Measurements from ENCODE around the gene ESYT1. TPM values are rescaled to one million over a fixed set of nuclear protein-coding genes. Genes with fewer than 3 reads are reported as not detected.

Gene ESYT1
- total and polyA plus RNA-seq, 2 donors (not counting 3 experiments of a cell fraction or from before 2014, with no cell fraction given): 161 to 234 TPM

GRCh38 chr12:56189918-56190694, 62.0 kb downstream of the ESYT1 start:
- H2AFZ ChIP-seq (ENCODE audit: low read depth, low read length): peak overlapping the region; percentile 88
- no peaks in the 10 kb centered on the region for H3K9me1 ChIP-seq (replicated peaks; ENCODE audit: control insufficient read depth, extremely low read depth, insufficient read depth, low read length)
- H3K27ac ChIP-seq (ENCODE audit: insufficient read depth, low read depth, low read length): peak overlapping the region; percentile 24
- FAIRE-seq: peak; percentile 37
- H3K4me3 ChIP-seq (replicated peaks in 1 of 3; ENCODE audit: insufficient read depth in 1 of 3, low read depth in 1 of 3, low read length in 3 of 3): peak overlapping the region; percentile 53 to 95 (median 65)
- H3K4me1 ChIP-seq (ENCODE audit: control insufficient read depth, extremely low read depth, insufficient read depth, low read length): peaks cover 20% of the 10 kb centered on the region
- intact Hi-C loops (cut with micrococcal nuclease): loop anchor here (1.0 to 2.0 kb wide), 5 partner anchors 33 to 451 kb away; no protein-coding TSS in a partner anchor
- dilution Hi-C loops (cut with MboI; ENCODE audit: extremely low pct_ligation_motif_present, low sequenced_read_pairs): no loop called here
- H3K36me3 ChIP-seq (ENCODE audit: control insufficient read depth in 2 of 2, extremely low read depth in 1 of 2, insufficient read depth in 2 of 2, low read length in 2 of 2): peaks cover 3 to 4% of the 10 kb centered on the region in 2 experiments
- peak overlapping the region; percentile 55 for H3K9ac ChIP-seq (replicated peaks; ENCODE audit: extremely low read depth, insufficient read depth, low read length)
- no peaks in the 10 kb centered on the region for H4K20me1 ChIP-seq (replicated peaks; ENCODE audit: control insufficient read depth, extremely low read depth, insufficient read depth, low read length)
- no peak for TF ChIP-seq POLR2AphosphoS5 (IDR thresholded peaks at IDR 0.05; ENCODE audit: insufficient read depth, low read depth, low read length)
- TF ChIP-seq MYC (IDR thresholded peaks at IDR 0.05; ENCODE audit: low read depth, low read length): peak; percentile 32
- ChIA-PET POLR2A (interaction anchor here (0.7 to 3.1 kb wide), 6 partner anchors 27 to 170 kb away, joined by 4 to 18 read pairs (median 4); partner anchors contain the start of genes PA2G4, RNF41, RPL41 and STAT2), CTCF (interaction anchor here (0.6 to 4.4 kb wide), 45 partner anchors 9 to 473 kb away, joined by 3 to 236 read pairs (median 6); partner anchors contain the start of genes ANKRD52, CNPY2, COQ10A and ESYT1)
- DNase-seq (ENCODE audit: low read depth, low spot score): peak; percentile 87
- no peaks in the 10 kb centered on the region for H3K27me3 ChIP-seq (ENCODE audit: control insufficient read depth in 2 of 2, insufficient read depth in 2 of 2, low read length in 2 of 2)
- H3K4me2 ChIP-seq (ENCODE audit: insufficient read depth, low read length): peak overlapping the region; percentile 70
- no peaks in the 10 kb centered on the region for H3K9me3 ChIP-seq (replicated peaks; ENCODE audit: control insufficient read depth, insufficient read depth, low read length)
- TSS peak; percentile 68 for BruUV-seq (replicated peaks)
- peaks cover 30% of the 10 kb centered on the region for H3K79me2 ChIP-seq (ENCODE audit: control insufficient read depth, insufficient read depth, low read length)

GRCh38 chr12:56190695-56191155, 62.7 kb downstream of the ESYT1 start:
- Histone ChIP-seq H3K27ac (ENCODE audit: insufficient read depth, low read depth, low read length) (no peak overlapping the region), H3K9ac (replicated peaks; ENCODE audit: extremely low read depth, insufficient read depth, low read length) (peak overlapping the region; percentile 6), H3K9me3 (replicated peaks; ENCODE audit: control insufficient read depth, insufficient read depth, low read length) (no peaks in the 10 kb centered on the region), H3K27me3 (ENCODE audit: control insufficient read depth in 2 of 2, insufficient read depth in 2 of 2, low read length in 2 of 2) (no peaks in the 10 kb centered on the region), H3K79me2 (ENCODE audit: control insufficient read depth, insufficient read depth, low read length) (peaks cover 28% of the 10 kb centered on the region), H4K20me1 (replicated peaks; ENCODE audit: control insufficient read depth, extremely low read depth, insufficient read depth, low read length) (no peaks in the 10 kb centered on the region), H3K4me2 (ENCODE audit: insufficient read depth, low read length) (peak overlapping the region; percentile 70), H2AFZ (ENCODE audit: low read depth, low read length) (peak overlapping the region; percentile 63), H3K4me1 (ENCODE audit: control insufficient read depth, extremely low read depth, insufficient read depth, low read length) (peaks cover 20% of the 10 kb centered on the region), H3K36me3 (ENCODE audit: control insufficient read depth in 2 of 2, extremely low read depth in 1 of 2, insufficient read depth in 2 of 2, low read length in 2 of 2) (peaks cover 3% of the 10 kb centered on the region in 2 experiments), H3K4me3 (replicated peaks in 1 of 3; ENCODE audit: insufficient read depth in 1 of 3, low read depth in 1 of 3, low read length in 3 of 3) (peak overlapping the region in 1 of 3 experiments; percentile 53), H3K9me1 (replicated peaks; ENCODE audit: control insufficient read depth, extremely low read depth, insufficient read depth, low read length) (no peaks in the 10 kb centered on the region)
- intact Hi-C loops (cut with micrococcal nuclease): no loop called here
- no peak for FAIRE-seq
- dilution Hi-C loops (cut with MboI; ENCODE audit: extremely low pct_ligation_motif_present, low sequenced_read_pairs): no loop called here
- BruUV-seq (replicated peaks): no TSS peak
- ChIA-PET CTCF (interaction anchor here (1.6 to 4.4 kb wide), 8 partner anchors 14 to 107 kb away, joined by 4 to 236 read pairs (median 45); partner anchors contain the start of genes ANKRD52, ESYT1, RNF41 and RPL41), POLR2A (interaction anchor here (0.7 to 3.1 kb wide), 2 partner anchors 73 to 169 kb away, joined by 5 to 18 read pairs; partner anchors contain the start of genes RPL41, STAT2 and ZC3H10)
- no peak for DNase-seq (ENCODE audit: low read depth, low spot score)
- no peak for TF ChIP-seq GATA2 (IDR thresholded peaks at IDR 0.05; ENCODE audit: insufficient read depth, insufficient read length, low read depth, low read length)
- no peak for TF ChIP-seq POLR2AphosphoS5 (IDR thresholded peaks at IDR 0.05; ENCODE audit: insufficient read depth, low read depth, low read length)
- no peak for TF ChIP-seq CTCF (IDR thresholded peaks at IDR 0.05; ENCODE audit: extremely low read depth in 1 of 2, insufficient read depth in 1 of 2, low read depth in 1 of 2, low read length in 2 of 2)
- TF ChIP-seq JUN (IDR thresholded peaks at IDR 0.05; ENCODE audit: borderline replicate concordance, insufficient read depth, insufficient read length, low read depth): no peak
- no peak for TF ChIP-seq MAX (IDR thresholded peaks at IDR 0.05; ENCODE audit: insufficient read depth, insufficient read length)
- no peak for TF ChIP-seq MYC (IDR thresholded peaks at IDR 0.05; ENCODE audit: low read depth, low read length)
- TF ChIP-seq EZH2 (IDR thresholded peaks at IDR 0.05; ENCODE audit: borderline replicate concordance, low read depth, low read length, severe bottlenecking): no peak
- TF ChIP-seq POLR2A (IDR thresholded peaks at IDR 0.05; ENCODE audit: low read depth, low read length): no peak
- TF ChIP-seq FOS (IDR thresholded peaks at IDR 0.05; ENCODE audit: borderline replicate concordance, insufficient read depth, low read length): no peak
